Neutrophil (primary cell): ENCODE data around the gene PLXND1.
"Not testable (repeated sequence)": the region's sequence is repeated elsewhere in the genome, so short reads cannot be mapped to it uniquely, and the experiment has no call there.

Source experiments
- H3K27ac ChIP-seq: fragments of 200-600 bp; sonication (generic); 2 replicates; pipeline ENCODE4 v1.5.1; 2016; ENCODE audit warnings: mild to moderate bottlenecking, moderate library complexity
- H3K27me3 ChIP-seq: fragments of 200-600 bp; sonication (generic); 2 replicates; pipeline ENCODE4 v1.6.0; 2016; ENCODE audit warnings: mild to moderate bottlenecking
- H3K36me3 ChIP-seq: fragments of 200-600 bp; sonication (generic); 2 replicates; pipeline ENCODE4 v1.5.1; 2017
- H3K4me1 ChIP-seq, 2 experiments: fragments of 200-600 bp in 1 of 2; sonication (generic) in 1 of 2; 1 replicate in 1 of 2; 2 replicates in 1 of 2; pipeline versions ENCODE4 v1.5.1 to v1.6.1; 2013 to 2016; ENCODE audit warnings: low read depth in 1 of 2, low read length in 1 of 2, mild to moderate bottlenecking in 1 of 2, moderate library complexity in 1 of 2; ENCODE audit not compliant: control insufficient read depth in 1 of 2, insufficient read depth in 1 of 2
- H3K4me3 ChIP-seq, 2 experiments: fragments of 200-600 bp in 1 of 2; sonication (generic) in 1 of 2; 1 replicate in 1 of 2; 2 replicates in 1 of 2; pipeline ENCODE4 v1.5.1; 2013 to 2016; ENCODE audit warnings: low read depth in 1 of 2, low read length in 1 of 2, mild to moderate bottlenecking in 1 of 2, moderate library complexity in 1 of 2
- H3K9me3 ChIP-seq: fragments of 200-600 bp; sonication (generic); 2 replicates; pipeline ENCODE4 v1.5.1; 2016
- CTCF ChIP-seq: fragments of 200-600 bp; sonication (generic); IDR thresholded peaks from 2 replicates; pipeline ENCODE4 v1.5.1; 2016; ENCODE audit warnings: antibody characterized with exemption

The PLXND1 gene

GRCh38 chr3:129549805-129550204 lies 56.7 kb downstream of the PLXND1 start:
- no peak for TF ChIP-seq CTCF
- Histone ChIP-seq H3K27ac (no peak overlapping the region), H3K9me3 (no peaks in the 10 kb centered on the region), H3K27me3 (no peaks in the 10 kb centered on the region), H3K36me3 (no peaks in the 10 kb centered on the region), H3K4me3 (no peak overlapping the region), H3K4me1 (no peaks in the 10 kb centered on the region)

- no peak for TF ChIP-seq CTCF
- H3K27ac ChIP-seq, result no peak overlapping the region
- H3K27me3 ChIP-seq, result no peaks in the 10 kb centered on the region
- no peaks in the 10 kb centered on the region for H3K9me3 ChIP-seq
- H3K36me3 ChIP-seq, result no peaks in the 10 kb centered on the region
- no peaks in the 10 kb centered on the region for H3K4me1 ChIP-seq
- H3K4me3 ChIP-seq, result no peak overlapping the region
Measured at GRCh38 chr3:129549006-129549800, 57.3 kb downstream of the PLXND1 start.

GRCh38 chr3:129548104-129548965 lies 58.1 kb downstream of the PLXND1 start:
- TF ChIP-seq CTCF, result no peak

DNA sequence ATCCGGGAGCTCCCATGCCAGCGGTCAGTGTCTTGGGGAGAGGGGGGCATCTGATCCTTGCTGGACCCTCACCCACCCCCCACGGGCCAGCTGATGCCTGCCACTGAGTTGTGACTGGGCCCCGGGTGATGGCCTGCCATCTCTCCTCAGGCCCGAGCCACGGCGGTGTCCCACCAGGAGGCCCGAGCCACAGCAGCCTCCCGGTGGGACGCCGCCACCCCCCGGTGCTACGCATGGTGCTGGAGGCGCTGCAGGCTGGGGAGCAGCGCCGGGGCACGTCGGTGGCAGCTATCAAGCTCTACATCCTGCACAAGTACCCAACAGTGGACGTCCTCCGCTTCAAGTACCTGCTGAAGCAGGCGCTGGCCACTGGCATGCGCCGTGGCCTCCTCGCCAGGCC lies 59.2 kb downstream of the PLXND1 start:
- no peak overlapping the region for H3K4me3 ChIP-seq
- H3K27me3 ChIP-seq, result no peaks in the 10 kb centered on the region
- H3K36me3 ChIP-seq, result no peaks in the 10 kb centered on the region
- H3K27ac ChIP-seq, result no peak overlapping the region
- H3K4me1 ChIP-seq, result no peaks in the 10 kb centered on the region
- no peaks in the 10 kb centered on the region for H3K9me3 ChIP-seq
- TF ChIP-seq CTCF, result no peak

More at GRCh38 chr3:129548104-129548965, 58.1 kb downstream of the PLXND1 start:
- no peaks in the 10 kb centered on the region for H3K36me3 ChIP-seq
- H3K9me3 ChIP-seq, result no peaks in the 10 kb centered on the region
- H3K27me3 ChIP-seq, result no peaks in the 10 kb centered on the region
- no peak overlapping the region for H3K27ac ChIP-seq
- H3K4me1 ChIP-seq, result no peaks in the 10 kb centered on the region
- H3K4me3 ChIP-seq, result no peak overlapping the region

DNA sequence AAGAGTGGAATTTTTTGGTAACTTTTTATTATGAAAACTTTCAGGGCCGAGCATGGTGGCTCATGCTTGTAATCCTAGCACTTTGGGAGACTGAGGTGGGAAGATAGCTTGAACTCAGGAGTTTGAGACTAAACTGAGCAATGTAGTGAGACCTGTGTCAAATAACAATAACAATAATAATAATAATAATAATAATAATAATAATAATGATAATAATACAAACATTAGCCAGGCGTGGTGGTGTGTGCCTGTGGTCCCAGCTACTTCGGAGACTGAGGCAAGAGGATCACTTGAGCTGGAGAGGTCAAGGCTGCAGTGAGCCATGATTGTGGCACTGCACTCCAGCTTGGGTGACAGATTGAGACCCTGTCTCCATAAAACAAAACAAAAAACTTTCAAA lies 60.5 kb downstream of the PLXND1 start:
- H3K27ac ChIP-seq, H3K4me3 ChIP-seq, H3K36me3 ChIP-seq, H3K4me1 ChIP-seq, H3K27me3 ChIP-seq, H3K9me3 ChIP-seq: not testable (repeated sequence)

DNA sequence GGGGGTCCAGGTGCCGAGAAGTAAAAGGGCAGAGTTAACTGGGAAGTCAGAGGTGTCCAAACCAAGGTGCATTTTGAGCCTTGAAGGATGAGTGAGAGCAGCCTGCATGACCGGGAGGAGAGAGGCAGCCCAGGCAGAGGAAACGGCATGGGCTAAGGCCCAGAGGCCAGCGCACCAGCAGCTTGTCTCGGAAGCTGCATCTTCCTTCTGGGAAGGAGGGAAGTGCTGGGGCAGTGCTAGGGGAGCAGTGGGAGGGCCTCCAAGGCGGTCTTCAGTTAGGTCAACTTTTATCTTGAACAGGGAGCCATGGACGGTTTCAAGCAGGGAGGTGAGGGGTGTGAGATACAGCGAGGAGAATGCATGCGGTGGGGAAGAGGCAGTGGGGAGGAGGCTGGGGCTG lies 62.5 kb downstream of the PLXND1 start:
- Histone ChIP-seq H3K27me3 (no peaks in the 10 kb centered on the region), H3K4me3 (no peak overlapping the region), H3K27ac (no peak overlapping the region), H3K4me1 (no peaks in the 10 kb centered on the region), H3K36me3 (no peaks in the 10 kb centered on the region), H3K9me3 (no peaks in the 10 kb centered on the region)
- TF ChIP-seq CTCF, result no peak
